Liver (tissue), 3 donors: ENCODE measurements around the gene TMEM243.

Experiments
- ATF3 ChIP-seq: IDR thresholded peaks from 2 replicates; pipeline ENCODE4 v1.6.1; 2016; ENCODE audit warnings: antibody characterized with exemption
- CTCF ChIP-seq: fragments of 150-350 bp; IDR thresholded peaks from 2 replicates; pipeline ENCODE4 v1.5.1; 2017; ENCODE audit warnings: improper control_type of control experiment, low read depth, low read length; ENCODE audit not compliant: missing input control
- EGR1 ChIP-seq, 2 donors: IDR thresholded peaks; 2 replicates each; pipeline ENCODE4 v1.6.1; 2016 to 2018; ENCODE audit warnings: antibody characterized with exemption in 2 of 2, low read depth in 2 of 2
- FOXA1 ChIP-seq: IDR thresholded peaks from 2 replicates; pipeline ENCODE4 v1.6.1; 2016; ENCODE audit warnings: antibody characterized with exemption
- GABPA ChIP-seq, 2 donors: IDR thresholded peaks in 1 of 2; conservative IDR thresholded peaks in 1 of 2; 2 replicates each; pipeline ENCODE4 v1.6.1; 2016; ENCODE audit warnings: antibody characterized with exemption in 2 of 2, mild to moderate bottlenecking in 1 of 2, moderate library complexity in 1 of 2
- JUND ChIP-seq, 2 donors: IDR thresholded peaks; 2 replicates each; pipeline ENCODE4 v1.6.1; 2016; ENCODE audit warnings: antibody characterized with exemption in 2 of 2
- REST ChIP-seq: IDR thresholded peaks from 2 replicates; pipeline ENCODE4 v1.6.1; 2016; ENCODE audit warnings: antibody characterized with exemption, mild to moderate bottlenecking
- YY1 ChIP-seq: IDR thresholded peaks from 2 replicates; pipeline ENCODE4 v1.6.1; 2016; ENCODE audit warnings: antibody characterized with exemption, mild to moderate bottlenecking
- TF ChIP-seq, protein P1 (sequence below): IDR thresholded peaks from 2 replicates; pipeline ENCODE4 v1.6.1; 2016; ENCODE audit warnings: antibody characterized with exemption
- donor health status: healthy.
- donor health status: healthy.

GRCh38 chr7:87159538-87159937 is 60.0 kb downstream of the TMEM243 start:
- TF ChIP-seq CTCF (no peak), GABPA (IDR thresholded peaks at IDR 0.05 in 1 of 2, conservative IDR thresholded peaks at IDR 0.05 in 1 of 2) (no peak), REST (no peak), JUND (IDR thresholded peaks at IDR 0.05) (no peak), EGR1 (IDR thresholded peaks at IDR 0.05; ENCODE audit: low read depth in 2 of 2) (no peak), FOXA1 (no peak), ATF3 (no peak), YY1 (no peak)
- TF ChIP-seq, protein P1, sequence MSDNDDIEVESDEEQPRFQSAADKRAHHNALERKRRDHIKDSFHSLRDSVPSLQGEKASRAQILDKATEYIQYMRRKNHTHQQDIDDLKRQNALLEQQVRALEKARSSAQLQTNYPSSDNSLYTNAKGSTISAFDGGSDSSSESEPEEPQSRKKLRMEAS: no peak
